Activated T-cell treated with anti-CD3 and anti-CD28 coated beads for 24 hours (primary cell): ENCODE results near the gene CNN3.

ENCODE experiments used
- DNase-seq: peaks from one replicate; pipeline ENCODE4 v3.0.0-alpha.2; 2020; ENCODE audit warnings: low read depth

The CNN3 gene

GRCh38 chr1:94855307-94855700, 71.6 kb downstream of the CNN3 start:
- no peak for DNase-seq

GRCh38 chr1:94854458-94855306, 72.2 kb downstream of the CNN3 start:
- peak; percentile 71 for DNase-seq

GRCh38 chr1:94852788-94853187, 74.1 kb downstream of the CNN3 start:
- DNase-seq, result no peak

- DNase-seq, result no peak
Measured at GRCh38 chr1:94851571-94851970, 75.3 kb downstream of the CNN3 start.
